Muscle layer of colon (tissue), 2 donors: Measurements from ENCODE around the gene PNPLA8.
"Not testable (repeated sequence)": the region's sequence is repeated elsewhere in the genome, so short reads cannot be mapped to it uniquely, and the experiment has no call there.

Source experiments
- H3K27ac ChIP-seq: one replicate; pipeline ENCODE4 v1.7.0; 2013; ENCODE audit warnings: low read depth, mild to moderate bottlenecking, low read length, moderate library complexity
- H3K27me3 ChIP-seq, 2 donors: one replicate each; pipeline ENCODE4 v1.7.0; 2013; ENCODE audit warnings: low read length in 2 of 2, mild to moderate bottlenecking in 2 of 2; ENCODE audit not compliant: insufficient read depth in 2 of 2, control insufficient read depth in 1 of 2
- H3K36me3 ChIP-seq: one replicate; pipeline ENCODE4 v1.7.0; 2013; ENCODE audit warnings: mild to moderate bottlenecking, low read length; ENCODE audit not compliant: insufficient read depth
- H3K4me1 ChIP-seq: one replicate; pipeline ENCODE4 v1.7.0; 2013; ENCODE audit warnings: mild to moderate bottlenecking, low read length; ENCODE audit not compliant: insufficient read depth
- H3K4me3 ChIP-seq, 2 donors: one replicate each; pipeline ENCODE4 v1.7.0; 2013; ENCODE audit warnings: low read length in 2 of 2, low read depth in 1 of 2, mild to moderate bottlenecking in 1 of 2, moderate library complexity in 1 of 2
- H3K9ac ChIP-seq: one replicate; pipeline ENCODE4 v1.7.0; 2013; ENCODE audit warnings: low read length
- H3K9me3 ChIP-seq: one replicate; pipeline ENCODE4 v1.7.0; 2013; ENCODE audit warnings: mild to moderate bottlenecking, low read length
- donor health status: abdominal sarcoma.
- donor health status: Adenocarcinoma of cecum.

Gene PNPLA8

DNA sequence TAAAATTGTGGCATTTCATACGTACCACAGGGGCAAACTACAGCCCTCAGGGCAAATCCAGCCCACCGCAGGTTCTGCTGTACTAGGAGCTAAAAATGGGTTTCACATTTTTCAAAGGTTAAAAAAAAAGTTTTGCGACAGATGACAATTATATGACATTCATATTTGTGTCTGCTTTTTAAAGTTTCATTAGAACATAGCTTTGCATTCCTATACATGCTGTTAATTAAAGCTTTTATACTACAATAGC lies 758 bp upstream of the PNPLA8 start:
- peak overlapping the region; percentile 52 to 77 for H3K4me3 ChIP-seq
- peak overlapping the region; percentile 67 for H3K9ac ChIP-seq
- H3K27me3 ChIP-seq: no peaks in the 10 kb centered on the region
- H3K36me3 ChIP-seq: no peaks in the 10 kb centered on the region
- peaks cover 29% of the 10 kb centered on the region for H3K4me1 ChIP-seq
- no peaks in the 10 kb centered on the region for H3K9me3 ChIP-seq
- peak overlapping the region; percentile 88 for H3K27ac ChIP-seq

DNA sequence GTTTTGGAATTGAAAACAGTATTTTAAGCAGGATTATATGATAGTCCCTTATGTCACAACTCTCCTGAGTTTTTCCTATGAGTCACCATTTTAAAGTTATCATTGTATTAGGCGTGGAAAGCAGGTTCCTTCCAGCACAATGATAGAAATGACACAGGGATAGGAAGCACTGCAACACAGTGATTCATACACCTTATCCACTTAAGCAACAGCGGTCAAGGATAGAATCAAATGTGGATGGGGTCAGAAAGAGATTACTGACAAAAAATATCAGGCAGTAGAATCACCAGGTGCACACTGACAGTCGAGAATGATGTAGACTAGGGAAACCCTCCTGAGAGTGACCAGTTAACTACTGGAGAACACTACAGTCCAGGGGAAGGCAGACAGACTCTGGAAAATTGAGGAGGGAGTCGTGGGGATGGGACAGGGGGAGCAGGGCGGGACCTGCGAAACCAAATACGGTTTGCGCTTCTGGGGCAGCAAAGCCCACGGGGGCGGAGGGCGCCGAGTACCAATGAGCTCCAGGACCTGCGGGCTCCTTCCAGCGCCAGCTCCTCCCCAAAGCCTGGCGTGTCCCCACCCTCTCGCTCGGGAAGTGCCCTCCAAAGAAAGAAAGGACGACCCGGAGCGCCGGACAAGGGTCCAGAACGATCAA lies 479 bp downstream of the PNPLA8 start:
- no peaks in the 10 kb centered on the region for H3K27me3 ChIP-seq
- peak overlapping the region; percentile 75 to 89 for H3K4me3 ChIP-seq
- H3K9ac ChIP-seq: peak overlapping the region; percentile 52
- peak overlapping the region; percentile 95 for H3K27ac ChIP-seq
- H3K9me3 ChIP-seq: no peaks in the 10 kb centered on the region
- H3K36me3 ChIP-seq: no peaks in the 10 kb centered on the region
- peaks cover 36% of the 10 kb centered on the region for H3K4me1 ChIP-seq

GRCh38 chr7:108522780-108523179 lies 3.2 kb downstream of the PNPLA8 start:
- Histone ChIP-seq H3K9me3 (no peaks in the 10 kb centered on the region), H3K9ac (no peak overlapping the region), H3K4me3 (no peak overlapping the region), H3K27me3 (no peaks in the 10 kb centered on the region), H3K36me3 (peaks cover 6% of the 10 kb centered on the region), H3K4me1 (peaks cover 43% of the 10 kb centered on the region), H3K27ac (no peak overlapping the region)

- peaks cover 17% of the 10 kb centered on the region for H3K4me1 ChIP-seq
- no peaks in the 10 kb centered on the region for H3K9me3 ChIP-seq
- no peak overlapping the region for H3K27ac ChIP-seq
- H3K4me3 ChIP-seq: no peak overlapping the region
- H3K27me3 ChIP-seq: no peaks in the 10 kb centered on the region
- H3K36me3 ChIP-seq: peaks cover 12% of the 10 kb centered on the region
- no peak overlapping the region for H3K9ac ChIP-seq
Observed at GRCh38 chr7:108517951-108518350, 8.0 kb downstream of the PNPLA8 start.

DNA sequence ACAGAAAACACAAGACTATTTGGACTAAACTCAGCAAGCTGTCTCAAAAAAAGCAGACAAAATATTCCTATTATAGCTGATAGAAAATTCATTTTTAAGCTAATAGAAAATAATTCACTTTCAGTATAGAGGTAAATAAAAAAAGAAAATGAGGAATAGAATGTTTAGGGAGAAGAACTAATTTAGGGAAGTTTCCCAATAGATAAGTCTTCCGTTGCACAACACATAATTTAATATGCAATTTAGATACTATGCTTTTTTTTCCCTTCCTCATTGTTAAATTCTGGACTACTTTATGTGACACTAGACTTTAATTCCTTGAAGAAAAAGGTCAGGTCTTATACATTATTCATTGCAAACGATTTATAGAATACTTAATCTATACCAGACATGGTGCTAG lies 10.3 kb downstream of the PNPLA8 start:
- no peak overlapping the region for H3K9ac ChIP-seq
- no peaks in the 10 kb centered on the region for H3K9me3 ChIP-seq
- peaks cover 23% of the 10 kb centered on the region for H3K36me3 ChIP-seq
- H3K27ac ChIP-seq: no peak overlapping the region
- H3K27me3 ChIP-seq: no peaks in the 10 kb centered on the region
- peak overlapping the region in 1 of 2 donors; percentile 12 for H3K4me3 ChIP-seq
- peaks cover 8% of the 10 kb centered on the region for H3K4me1 ChIP-seq

DNA sequence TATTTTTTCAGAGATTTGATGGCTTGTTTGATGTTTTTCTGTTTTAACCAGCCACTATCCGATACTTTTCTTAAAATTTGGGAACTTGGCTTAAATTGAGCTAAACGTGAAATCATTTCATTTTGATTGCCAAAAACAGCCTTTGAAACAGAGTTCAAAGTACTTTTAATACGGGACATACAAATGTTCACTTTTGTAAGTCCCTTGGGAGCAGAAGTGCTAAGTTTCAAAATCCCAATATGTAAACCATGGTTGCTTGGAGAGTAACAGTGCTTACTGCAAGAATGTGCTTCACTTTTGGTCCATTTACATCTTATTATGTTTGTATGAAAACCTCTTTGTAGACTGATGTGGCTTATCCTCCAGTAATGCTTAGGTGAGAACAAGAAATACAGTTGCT lies 10.9 kb downstream of the PNPLA8 start:
- peaks cover 6% of the 10 kb centered on the region for H3K4me1 ChIP-seq
- no peak overlapping the region for H3K27ac ChIP-seq
- no peaks in the 10 kb centered on the region for H3K27me3 ChIP-seq
- peaks cover 23% of the 10 kb centered on the region for H3K36me3 ChIP-seq
- no peak overlapping the region for H3K4me3 ChIP-seq
- H3K9ac ChIP-seq: no peak overlapping the region
- no peaks in the 10 kb centered on the region for H3K9me3 ChIP-seq

- Histone ChIP-seq H3K9ac (no peak overlapping the region), H3K4me3 (no peak overlapping the region), H3K27ac (no peak overlapping the region), H3K27me3 (no peaks in the 10 kb centered on the region), H3K9me3 (no peaks in the 10 kb centered on the region), H3K4me1 (no peaks in the 10 kb centered on the region), H3K36me3 (peaks cover 11% of the 10 kb centered on the region)
Observed at GRCh38 chr7:108511939-108512338, 14.0 kb downstream of the PNPLA8 start.

- not testable (repeated sequence) for H3K27me3 ChIP-seq, H3K4me1 ChIP-seq, H3K9ac ChIP-seq, H3K4me3 ChIP-seq, H3K27ac ChIP-seq, H3K9me3 ChIP-seq
- peaks cover 16% of the 10 kb centered on the region for H3K36me3 ChIP-seq
Observed at GRCh38 chr7:108504576-108504975, 21.4 kb downstream of the PNPLA8 start.

GRCh38 chr7:108503112-108504026 lies 22.6 kb downstream of the PNPLA8 start:
- Histone ChIP-seq H3K4me3 (no peak overlapping the region), H3K9ac (no peak overlapping the region), H3K27me3 (no peaks in the 10 kb centered on the region), H3K27ac (no peak overlapping the region), H3K4me1 (no peaks in the 10 kb centered on the region), H3K36me3 (peaks cover 16% of the 10 kb centered on the region), H3K9me3 (no peaks in the 10 kb centered on the region)

GRCh38 chr7:108499566-108499965 lies 26.4 kb downstream of the PNPLA8 start:
- Histone ChIP-seq H3K4me1 (no peaks in the 10 kb centered on the region), H3K4me3 (no peak overlapping the region), H3K27me3 (no peaks in the 10 kb centered on the region), H3K9me3 (no peaks in the 10 kb centered on the region), H3K9ac (no peak overlapping the region), H3K27ac (no peak overlapping the region), H3K36me3 (peaks cover 11% of the 10 kb centered on the region)

- Histone ChIP-seq H3K9ac (no peak overlapping the region), H3K4me1 (no peaks in the 10 kb centered on the region), H3K9me3 (no peaks in the 10 kb centered on the region), H3K4me3 (no peak overlapping the region), H3K27ac (no peak overlapping the region), H3K36me3 (peaks cover 15% of the 10 kb centered on the region), H3K27me3 (no peaks in the 10 kb centered on the region)
Observed at GRCh38 chr7:108498481-108498880, 27.5 kb downstream of the PNPLA8 start.
